Mesothelial cell of epicardium (in vitro differentiated cells): ENCODE results near the gene TYSND1. TPM values are rescaled to one million over a fixed set of nuclear protein-coding genes. Genes with fewer than 3 reads are reported as not detected.

Source experiments
- DNase-seq, 2 experiments: peaks; one replicate each; pipeline ENCODE4 v3.0.0; 2021; ENCODE audit warnings: low spot score in 2 of 2; ENCODE audit not compliant: unreplicated experiment in 2 of 2
- H3K27ac Mint-ChIP-seq: 2 replicates; pipeline ENCODE4 v1.8.0; 2021; ENCODE audit warnings: mixed read lengths
- H3K27me3 Mint-ChIP-seq: 2 replicates; pipeline ENCODE4 v1.8.0; 2021; ENCODE audit warnings: low read depth, mixed read lengths
- H3K36me3 Mint-ChIP-seq: 2 replicates; pipeline ENCODE4 v1.8.0; 2021; ENCODE audit warnings: mixed read lengths
- H3K4me1 Mint-ChIP-seq: 2 replicates; pipeline ENCODE4 v1.8.0; 2021; ENCODE audit warnings: mixed read lengths
- H3K4me3 Mint-ChIP-seq: 2 replicates; pipeline ENCODE4 v1.8.0; 2021; ENCODE audit warnings: mild to moderate bottlenecking, moderate library complexity, mixed read lengths
- H3K9me3 Mint-ChIP-seq: 2 replicates; pipeline ENCODE4 v1.8.0; 2021; ENCODE audit warnings: mixed read lengths
- CTCF ChIP-seq: fragments of 200-600 bp; sonication (generic); IDR thresholded peaks from one replicate; pipeline ENCODE4 v1.5.0; 2021; ENCODE audit warnings: antibody characterized with exemption; ENCODE audit not compliant: unreplicated experiment
- total RNA-seq: library from RNA; stranded (reverse); gene quantifications from 3 replicates; pipeline ENCODE4 v1.2.1, GENCODE V29; 2021

TYSND1 gene
- total RNA-seq, 1 donor from 2014 or later = 19.9 TPM

GRCh38 chr10:70090951-70091350 lies 55.5 kb downstream of the TYSND1 start:
- H3K4me1 Mint-ChIP-seq = no peaks in the 10 kb centered on the region
- H3K9me3 Mint-ChIP-seq = no peaks in the 10 kb centered on the region
- H3K36me3 Mint-ChIP-seq = peaks cover 41% of the 10 kb centered on the region
- no peak overlapping the region for H3K4me3 Mint-ChIP-seq
- no peaks in the 10 kb centered on the region for H3K27me3 Mint-ChIP-seq
- DNase-seq = no peak
- TF ChIP-seq CTCF = no peak
- no peak overlapping the region for H3K27ac Mint-ChIP-seq

DNA sequence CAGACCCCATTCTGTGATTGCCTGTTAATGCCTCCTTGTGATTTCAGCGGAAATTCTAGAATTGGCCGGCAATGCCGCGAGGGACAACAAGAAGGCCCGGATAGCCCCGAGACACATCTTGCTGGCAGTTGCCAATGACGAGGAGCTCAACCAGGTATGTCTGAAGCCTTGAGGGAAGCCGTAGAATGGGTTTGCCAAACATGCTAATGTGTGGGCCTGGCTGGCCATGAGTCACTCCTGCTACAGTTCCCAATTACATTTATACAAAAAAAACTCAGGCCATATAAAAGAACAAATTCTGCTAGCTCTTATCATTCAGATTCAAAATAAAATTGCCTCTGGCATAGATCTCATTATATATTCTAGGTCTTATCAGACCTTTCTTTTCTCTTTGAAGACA lies 56.5 kb downstream of the TYSND1 start:
- no peak for DNase-seq
- TF ChIP-seq CTCF = no peak
- Mint-ChIP-seq H3K27ac (no peak overlapping the region), H3K27me3 (no peaks in the 10 kb centered on the region), H3K36me3 (peaks cover 37% of the 10 kb centered on the region), H3K9me3 (no peaks in the 10 kb centered on the region), H3K4me3 (no peak overlapping the region), H3K4me1 (no peaks in the 10 kb centered on the region)

GRCh38 chr10:70088308-70088698 lies 58.2 kb downstream of the TYSND1 start:
- H3K36me3 Mint-ChIP-seq = peaks cover 33% of the 10 kb centered on the region
- TF ChIP-seq CTCF = no peak
- no peaks in the 10 kb centered on the region for H3K9me3 Mint-ChIP-seq
- no peak for DNase-seq
- no peaks in the 10 kb centered on the region for H3K4me1 Mint-ChIP-seq
- no peaks in the 10 kb centered on the region for H3K27me3 Mint-ChIP-seq
- no peak overlapping the region for H3K27ac Mint-ChIP-seq
- H3K4me3 Mint-ChIP-seq = no peak overlapping the region

Other genes with a start within 250 kb of the TYSND1 start
- 122 to 128 TPM (median 125 TPM) in 3 replicates for gene MACROH2A2, start 93.9 kb downstream of the TYSND1 start, total RNA-seq
- 9.5 to 10.4 TPM (median 9.9 TPM) in 3 replicates for gene AIFM2, start 13.9 kb downstream of the TYSND1 start, total RNA-seq
- gene SAR1A, start 23.8 kb upstream of the TYSND1 start, total RNA-seq = 125 to 133 TPM (median 131 TPM) in 3 replicates
- 73.5 to 78.2 TPM (median 75.7 TPM) in 3 replicates for gene PPA1, start 86.7 kb upstream of the TYSND1 start, total RNA-seq
- 0.11 to 0.14 TPM (median 0.13 TPM) in 3 replicates for gene NPFFR1, start 137.3 kb upstream of the TYSND1 start, total RNA-seq
- 12.2 to 15.7 TPM (median 13.8 TPM) in 3 replicates for gene LRRC20, start 235.9 kb upstream of the TYSND1 start, total RNA-seq